ENCODE results near the gene SIL1. TPM values are rescaled to one million over a fixed set of nuclear protein-coding genes. Genes with fewer than 3 reads are reported as not detected.

The SIL1 gene

DNA sequence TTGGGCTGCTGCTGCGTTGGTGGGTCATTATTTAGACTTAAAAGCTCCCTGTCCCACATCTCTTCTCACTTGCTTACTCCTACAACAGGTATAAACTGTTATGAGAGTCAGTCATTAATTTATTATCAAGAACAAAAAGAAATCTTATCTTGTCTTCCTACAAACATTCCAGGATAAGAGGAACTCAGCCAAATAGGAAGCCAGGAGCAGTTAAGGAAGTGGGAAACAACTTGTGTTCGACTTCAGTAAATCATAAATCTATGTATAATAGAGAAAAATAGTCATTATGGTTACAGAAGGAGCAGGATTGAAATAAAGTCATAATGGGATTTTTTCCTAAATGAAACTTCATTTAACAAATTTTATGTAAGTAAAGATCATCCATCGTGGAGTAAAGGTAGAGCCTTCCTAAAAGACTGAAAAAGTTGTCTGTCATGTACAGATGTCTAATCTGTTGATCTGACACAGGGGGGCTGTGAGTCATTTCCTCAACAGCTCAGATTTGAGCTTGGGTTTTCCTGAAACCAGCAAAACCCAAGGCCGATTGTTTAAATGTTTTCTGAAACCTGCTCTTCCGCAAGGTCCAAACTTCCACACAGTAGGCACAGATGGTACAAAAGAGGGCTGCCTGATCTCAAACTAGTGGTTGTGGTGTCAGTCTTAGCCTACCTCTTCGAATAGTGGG is 297.7 kb downstream of the SIL1 start:
- no peak overlapping the region for H3K18ac ChIP-seq (ENCODE audit: low read length)
- no peak overlapping the region for H3K9ac ChIP-seq (ENCODE audit: low read length)
- no peaks in the 10 kb centered on the region for H3K27me3 ChIP-seq (ENCODE audit: insufficient read depth, low read length, poor library complexity)
- H3K23ac ChIP-seq (ENCODE audit: low read length): no peak overlapping the region
- no CpG with 5 or more reads among the region's 6 CpGs for WGBS (ENCODE audit: extremely low coverage, insufficient coverage, low lambda C conversion rate)
- DNase-seq: no peak
- no peak overlapping the region for H4K5ac ChIP-seq (ENCODE audit: low read length)
- no peak overlapping the region for H3K56ac ChIP-seq (ENCODE audit: low read length)
- H3K36me3 ChIP-seq (ENCODE audit: control insufficient read depth, insufficient read depth, low read length): peaks cover 7% of the 10 kb centered on the region
- H3K4ac ChIP-seq (ENCODE audit: low read depth, low read length): no peak overlapping the region
- H2BK15ac ChIP-seq (replicated peaks; ENCODE audit: low read depth): no peak overlapping the region
- no peak overlapping the region for H3K27ac ChIP-seq (ENCODE audit: low read depth, low read length)
- H4K8ac ChIP-seq (ENCODE audit: low read depth, low read length): no peak overlapping the region
- no peak overlapping the region for H2BK120ac ChIP-seq (ENCODE audit: low read depth, low read length)
- no peak overlapping the region for H3K4me3 ChIP-seq (ENCODE audit: low read length)
- H3K4me2 ChIP-seq (ENCODE audit: low read length): no peak overlapping the region
- peaks cover 2% of the 10 kb centered on the region for H3K79me1 ChIP-seq (ENCODE audit: low read length)
- H2AK5ac ChIP-seq (ENCODE audit: low read length): no peak overlapping the region
- no peaks in the 10 kb centered on the region for H3K79me2 ChIP-seq (ENCODE audit: control insufficient read depth, insufficient read depth, low read length)
- no peak overlapping the region for H2BK5ac ChIP-seq (ENCODE audit: low read length)
- H3K4me1 ChIP-seq (ENCODE audit: control insufficient read depth, low read depth, low read length): no peaks in the 10 kb centered on the region

DNA sequence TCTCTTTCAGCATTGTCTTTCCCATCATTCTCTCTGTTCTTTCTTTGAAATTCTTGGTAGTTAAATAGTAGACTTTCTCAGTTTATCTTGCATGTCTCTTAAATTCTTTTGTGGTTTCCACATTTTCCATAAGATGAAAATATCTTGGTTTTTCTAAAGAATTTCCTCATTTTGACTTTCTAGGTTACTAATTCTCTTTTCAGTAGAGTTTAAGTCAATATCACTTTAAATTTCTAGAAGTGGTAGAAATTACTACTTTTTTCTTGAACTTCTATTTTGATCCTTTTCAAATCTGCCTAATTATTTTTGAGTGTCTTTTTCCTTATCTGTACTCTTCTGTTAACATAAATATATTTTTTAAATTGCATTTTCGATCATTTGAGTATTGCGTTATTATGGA is 299.4 kb downstream of the SIL1 start:
- Histone ChIP-seq H3K79me2 (ENCODE audit: control insufficient read depth, insufficient read depth, low read length) (no peaks in the 10 kb centered on the region), H2BK15ac (replicated peaks; ENCODE audit: low read depth) (no peak overlapping the region), H2AK5ac (ENCODE audit: low read length) (no peak overlapping the region), H3K79me1 (ENCODE audit: low read length) (peaks cover 2% of the 10 kb centered on the region), H2BK5ac (ENCODE audit: low read length) (no peak overlapping the region), H3K27me3 (ENCODE audit: insufficient read depth, low read length, poor library complexity) (no peaks in the 10 kb centered on the region), H3K4ac (ENCODE audit: low read depth, low read length) (no peak overlapping the region), H3K23ac (ENCODE audit: low read length) (no peak overlapping the region), H3K4me2 (ENCODE audit: low read length) (no peak overlapping the region), H2BK120ac (ENCODE audit: low read depth, low read length) (no peak overlapping the region), H3K4me3 (ENCODE audit: low read length) (no peak overlapping the region), H3K18ac (ENCODE audit: low read length) (no peak overlapping the region), H3K9ac (ENCODE audit: low read length) (no peak overlapping the region), H3K36me3 (ENCODE audit: control insufficient read depth, insufficient read depth, low read length) (peaks cover 3% of the 10 kb centered on the region), H4K5ac (ENCODE audit: low read length) (no peak overlapping the region), H3K27ac (ENCODE audit: low read depth, low read length) (no peak overlapping the region), H3K4me1 (ENCODE audit: control insufficient read depth, low read depth, low read length) (no peaks in the 10 kb centered on the region), H4K8ac (ENCODE audit: low read depth, low read length) (no peak overlapping the region), H3K56ac (ENCODE audit: low read length) (no peak overlapping the region)
- no peak for DNase-seq
- WGBS (ENCODE audit: extremely low coverage, insufficient coverage, low lambda C conversion rate): no CpG with 5 or more reads among the region's 2 CpGs

GRCh38 chr5:138898299-138898698 is 299.9 kb downstream of the SIL1 start:
- H3K79me2 ChIP-seq (ENCODE audit: control insufficient read depth, insufficient read depth, low read length): no peaks in the 10 kb centered on the region
- H2BK15ac ChIP-seq (replicated peaks; ENCODE audit: low read depth): no peak overlapping the region
- H3K27ac ChIP-seq (ENCODE audit: low read depth, low read length): no peak overlapping the region
- peaks cover 2% of the 10 kb centered on the region for H3K36me3 ChIP-seq (ENCODE audit: control insufficient read depth, insufficient read depth, low read length)
- H3K4me3 ChIP-seq (ENCODE audit: low read length): no peak overlapping the region
- H3K4ac ChIP-seq (ENCODE audit: low read depth, low read length): no peak overlapping the region
- H3K18ac ChIP-seq (ENCODE audit: low read length): no peak overlapping the region
- H4K5ac ChIP-seq (ENCODE audit: low read length): no peak overlapping the region
- H4K8ac ChIP-seq (ENCODE audit: low read depth, low read length): no peak overlapping the region
- no CpG with 5 or more reads among the region's 1 CpG for WGBS (ENCODE audit: extremely low coverage, insufficient coverage, low lambda C conversion rate)
- no peak overlapping the region for H3K56ac ChIP-seq (ENCODE audit: low read length)
- no peak overlapping the region for H3K23ac ChIP-seq (ENCODE audit: low read length)
- H2BK5ac ChIP-seq (ENCODE audit: low read length): no peak overlapping the region
- H3K9ac ChIP-seq (ENCODE audit: low read length): no peak overlapping the region
- no peak for DNase-seq
- H2BK120ac ChIP-seq (ENCODE audit: low read depth, low read length): no peak overlapping the region
- no peaks in the 10 kb centered on the region for H3K27me3 ChIP-seq (ENCODE audit: insufficient read depth, low read length, poor library complexity)
- H3K79me1 ChIP-seq (ENCODE audit: low read length): peaks cover under 1% of the 10 kb centered on the region
- H3K4me1 ChIP-seq (ENCODE audit: control insufficient read depth, low read depth, low read length): no peaks in the 10 kb centered on the region
- H2AK5ac ChIP-seq (ENCODE audit: low read length): no peak overlapping the region
- no peak overlapping the region for H3K4me2 ChIP-seq (ENCODE audit: low read length)

Small RNAs within 50 kb of the gene (small RNA-seq; reads per million reads assigned to genes)
- not detected for gene RNU6-572P (ENCODE audit: insufficient read depth)

Data from mesendoderm (in vitro differentiated cells).